Ectodermal cell (in vitro differentiated cells): Measurements from ENCODE around the gene ZFAND5. TPM values are rescaled to one million over a fixed set of nuclear protein-coding genes. Genes with fewer than 3 reads are reported as not detected.
A peak's percentile ranks its signal among the peaks of the same experiment; 100 is the strongest.

Source experiments
- H3K27ac ChIP-seq: 2 replicates; pipeline ENCODE4 v1.7.0; 2013; ENCODE audit warnings: mild to moderate bottlenecking, low read depth, low read length; ENCODE audit not compliant: insufficient read depth, poor library complexity, severe bottlenecking
- H3K27me3 ChIP-seq: 2 replicates; pipeline ENCODE4 v1.7.0; 2013; ENCODE audit warnings: mild to moderate bottlenecking, low read length; ENCODE audit not compliant: insufficient read depth, control insufficient read depth, poor library complexity, severe bottlenecking
- H3K36me3 ChIP-seq: one replicate; pipeline ENCODE4 v1.7.0; 2013; ENCODE audit warnings: low read length; ENCODE audit not compliant: control insufficient read depth, insufficient read depth
- H3K4me1 ChIP-seq: one replicate; pipeline ENCODE4 v1.7.0; 2013; ENCODE audit warnings: low read length; ENCODE audit not compliant: control insufficient read depth, insufficient read depth
- H3K4me3 ChIP-seq: 2 replicates; pipeline ENCODE4 v1.7.0; 2013; ENCODE audit warnings: low read depth, low read length, control low read depth; ENCODE audit not compliant: insufficient read depth
- H3K9me3 ChIP-seq: 2 replicates; pipeline ENCODE4 v1.7.0; 2013; ENCODE audit warnings: mild to moderate bottlenecking, low read length, moderate library complexity; ENCODE audit not compliant: control insufficient read depth
- WGBS, 2 experiments: methylation state at CpG; one replicate each; pipeline ENCODE4 v1.1.7; 2013; ENCODE audit warnings: missing lambda C conversion rate in 2 of 2; 5-methylcytosine and 5-hydroxymethylcytosine counted together
- polyA plus RNA-seq, 4 experiments: library from polyadenylated mRNA; stranded (reverse); fragments of 50-300 nt; gene quantifications; one replicate each; pipeline ENCODE4 v1.2.3, GENCODE V29; 2013

The ZFAND5 gene, protein sequence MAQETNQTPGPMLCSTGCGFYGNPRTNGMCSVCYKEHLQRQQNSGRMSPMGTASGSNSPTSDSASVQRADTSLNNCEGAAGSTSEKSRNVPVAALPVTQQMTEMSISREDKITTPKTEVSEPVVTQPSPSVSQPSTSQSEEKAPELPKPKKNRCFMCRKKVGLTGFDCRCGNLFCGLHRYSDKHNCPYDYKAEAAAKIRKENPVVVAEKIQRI
- 169 TPM for polyA plus RNA-seq (2013, experiment 1 of 4)
- polyA plus RNA-seq (2013, experiment 2 of 4), result 184 TPM
- polyA plus RNA-seq (2013, experiment 3 of 4), result 166 TPM
- 181 TPM for polyA plus RNA-seq (2013, experiment 4 of 4)

DNA sequence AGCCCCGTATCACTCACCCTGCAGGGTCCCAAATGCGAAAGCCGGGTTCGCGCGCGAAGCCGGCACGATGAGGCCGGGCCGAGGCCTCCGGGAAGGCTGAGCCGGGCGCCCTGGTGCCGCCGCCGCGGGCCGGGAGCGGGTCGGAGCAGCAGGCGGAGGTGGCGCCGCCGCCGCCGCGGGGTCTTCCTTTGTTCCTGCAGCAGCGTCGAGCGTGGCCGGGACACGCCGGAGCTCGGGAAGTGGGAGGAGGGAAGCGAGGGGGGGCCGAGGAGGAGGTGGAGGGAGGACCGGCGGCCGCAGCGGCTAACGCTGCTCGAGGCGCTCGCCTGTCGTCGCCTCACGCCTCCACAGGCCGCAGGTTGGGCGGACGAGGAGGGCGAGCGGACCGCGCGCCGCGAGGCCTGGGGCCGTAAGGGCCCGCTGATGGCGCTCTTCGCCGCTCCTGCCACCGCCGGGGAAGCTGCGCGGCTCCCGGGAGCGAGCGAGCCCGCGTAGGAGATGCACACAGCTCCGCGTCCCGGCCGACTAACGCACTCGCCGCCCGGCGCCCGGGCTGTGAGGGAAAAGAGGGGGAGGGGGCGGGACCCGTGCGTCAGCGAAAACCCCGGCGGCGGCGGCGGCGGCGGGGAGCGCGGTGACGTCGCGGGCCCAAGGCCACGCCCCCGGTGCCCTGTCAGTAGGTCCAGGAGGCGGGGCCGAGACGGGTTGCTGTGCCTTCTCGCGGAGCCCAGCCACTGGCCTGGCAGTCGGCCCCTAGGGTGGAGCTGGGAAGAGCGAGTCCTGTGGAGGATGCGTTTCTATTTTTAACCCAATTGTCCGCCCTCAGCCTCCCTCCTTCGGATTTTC, at the start of gene ZFAND5:
ZFAND5 (minus strand) TSS at position 530 of the 846 bp plus-strand sequence. CDS start 4,430 bp downstream, outside the sequence.
- H3K4me3 ChIP-seq, result peak within 1 kb of the TSS; percentile 77
- peaks cover 9% of the 10 kb centered on the region for H3K36me3 ChIP-seq
- H3K27me3 ChIP-seq, result no peaks in the 10 kb centered on the region
- peaks cover 6% of the 10 kb centered on the region for H3K4me1 ChIP-seq
- H3K9me3 ChIP-seq, result no peaks in the 10 kb centered on the region
- 0% methylated on average over 110 of the region's 110 CpGs for WGBS, 2 experiments
- H3K27ac ChIP-seq, result peak within 1 kb of the TSS; percentile 97

GRCh38 chr9:72412483-72413040, 47.6 kb upstream of the ZFAND5 start:
- 96 to 98% methylated on average over 2 of the region's 2 CpGs for WGBS, 2 experiments
- Histone ChIP-seq H3K27me3 (no peaks in the 10 kb centered on the region), H3K9me3 (no peaks in the 10 kb centered on the region), H3K4me1 (no peaks in the 10 kb centered on the region), H3K27ac (no peak overlapping the region), H3K36me3 (no peaks in the 10 kb centered on the region), H3K4me3 (no peak overlapping the region)

GRCh38 chr9:72410214-72410613, 45.2 kb upstream of the ZFAND5 start:
- H3K36me3 ChIP-seq, result no peaks in the 10 kb centered on the region
- no peak overlapping the region for H3K4me3 ChIP-seq
- H3K9me3 ChIP-seq, result no peaks in the 10 kb centered on the region
- H3K27me3 ChIP-seq, result no peaks in the 10 kb centered on the region
- no CpG with 5 or more reads among the region's 1 CpG for WGBS, 2 experiments
- H3K4me1 ChIP-seq, result no peaks in the 10 kb centered on the region
- H3K27ac ChIP-seq, result no peak overlapping the region

GRCh38 chr9:72407114-72407513, 42.1 kb upstream of the ZFAND5 start:
- Histone ChIP-seq H3K36me3 (no peaks in the 10 kb centered on the region), H3K9me3 (no peaks in the 10 kb centered on the region), H3K4me1 (no peaks in the 10 kb centered on the region), H3K27me3 (no peaks in the 10 kb centered on the region), H3K4me3 (no peak overlapping the region), H3K27ac (no peak overlapping the region)
- WGBS, 2 experiments, result 86 to 90% methylated on average over 2 of the region's 2 CpGs

- H3K27me3 ChIP-seq, result no peaks in the 10 kb centered on the region
- 83 to 96% methylated on average over 1 to 2 of the region's 2 CpGs for WGBS, 2 experiments
- H3K27ac ChIP-seq, result no peak overlapping the region
- no peaks in the 10 kb centered on the region for H3K4me1 ChIP-seq
- no peaks in the 10 kb centered on the region for H3K9me3 ChIP-seq
- H3K36me3 ChIP-seq, result no peaks in the 10 kb centered on the region
- no peak overlapping the region for H3K4me3 ChIP-seq
Measured at GRCh38 chr9:72402744-72403143, 37.7 kb upstream of the ZFAND5 start.

- Histone ChIP-seq H3K27ac (no peak overlapping the region), H3K4me1 (no peaks in the 10 kb centered on the region), H3K27me3 (no peaks in the 10 kb centered on the region), H3K36me3 (no peaks in the 10 kb centered on the region), H3K4me3 (no peak overlapping the region), H3K9me3 (no peaks in the 10 kb centered on the region)
- WGBS, 2 experiments, result 41 to 44% methylated on average over 1 of the region's 1 CpG
Measured at GRCh38 chr9:72401396-72401795, 36.4 kb upstream of the ZFAND5 start.

- 94 to 98% methylated on average over 1 to 2 of the region's 2 CpGs for WGBS, 2 experiments
- no peaks in the 10 kb centered on the region for H3K27me3 ChIP-seq
- H3K9me3 ChIP-seq, result no peaks in the 10 kb centered on the region
- no peaks in the 10 kb centered on the region for H3K4me1 ChIP-seq
- H3K27ac ChIP-seq, result no peak overlapping the region
- no peak overlapping the region for H3K4me3 ChIP-seq
- H3K36me3 ChIP-seq, result no peaks in the 10 kb centered on the region
Measured at GRCh38 chr9:72400866-72401265, 35.9 kb upstream of the ZFAND5 start.

DNA sequence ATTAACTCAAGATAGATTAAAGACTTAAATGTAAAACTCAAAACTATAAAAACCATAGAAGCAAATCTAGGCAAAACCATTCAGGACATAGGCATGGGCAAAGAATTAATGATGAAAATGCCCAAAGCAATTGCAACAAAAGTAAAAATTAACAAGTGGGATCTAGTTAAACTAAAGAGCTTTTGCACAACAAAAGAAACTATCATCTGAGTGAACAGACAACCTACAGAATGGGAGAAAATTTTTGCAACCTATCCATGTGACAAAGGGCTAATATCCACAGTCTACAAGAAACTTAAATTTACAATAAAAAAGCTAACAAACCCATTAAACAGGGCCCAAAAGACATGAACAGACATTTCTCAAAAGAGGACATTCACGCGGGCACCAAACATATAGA, 34.4 kb upstream of the ZFAND5 start:
- no peaks in the 10 kb centered on the region for H3K9me3 ChIP-seq
- no peak overlapping the region for H3K4me3 ChIP-seq
- H3K27me3 ChIP-seq, result no peaks in the 10 kb centered on the region
- no peaks in the 10 kb centered on the region for H3K36me3 ChIP-seq
- WGBS, 2 experiments, result 85 to 86% methylated on average over 2 of the region's 2 CpGs
- H3K4me1 ChIP-seq, result no peaks in the 10 kb centered on the region
- no peak overlapping the region for H3K27ac ChIP-seq

DNA sequence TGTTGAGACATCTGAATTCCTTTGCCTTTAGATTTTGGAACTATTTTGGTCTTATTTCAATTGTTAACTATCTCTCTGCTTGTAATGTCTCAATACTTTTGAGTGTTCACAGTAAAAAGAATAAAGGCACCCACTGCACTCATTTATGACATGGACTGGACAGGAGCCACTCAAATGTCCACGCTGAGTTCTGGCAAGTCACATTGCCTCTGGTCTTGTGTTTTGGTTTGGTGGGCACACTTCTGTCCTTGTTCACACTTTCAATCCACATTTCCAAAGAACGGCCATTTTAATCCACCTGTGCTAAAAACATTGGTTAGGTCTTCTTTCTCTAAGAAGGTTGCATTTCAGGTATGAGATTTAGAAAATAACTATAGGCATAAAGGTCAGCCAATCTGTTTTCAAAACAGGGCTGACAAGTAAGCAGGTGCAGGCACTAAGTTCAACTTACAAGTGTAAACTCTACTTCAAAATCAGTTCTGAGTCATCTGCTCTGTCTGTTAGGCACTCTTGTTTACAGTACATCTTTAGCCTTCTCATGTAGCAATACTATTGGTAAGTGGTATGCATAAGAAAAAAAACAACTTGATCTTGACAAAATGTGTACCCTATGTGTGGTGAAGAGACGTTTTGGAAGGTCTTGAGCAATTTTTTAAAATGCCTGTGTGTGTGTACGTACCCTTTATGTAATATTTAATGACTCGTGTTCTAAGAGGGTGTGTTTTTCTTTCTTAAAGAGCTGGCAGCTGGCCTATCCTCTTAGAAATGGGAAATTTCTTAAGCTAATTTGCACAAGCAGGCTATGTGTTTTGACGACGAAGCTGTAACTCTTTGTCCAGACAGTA, 31.5 kb upstream of the ZFAND5 start:
- WGBS, 2 experiments, result 81% methylated on average over 6 to 7 of the region's 7 CpGs
- no peaks in the 10 kb centered on the region for H3K27me3 ChIP-seq
- H3K27ac ChIP-seq, result no peak overlapping the region

More for the DNA sequence above, 31.5 kb upstream of the ZFAND5 start:
- no peaks in the 10 kb centered on the region for H3K4me1 ChIP-seq
- no peaks in the 10 kb centered on the region for H3K36me3 ChIP-seq
- H3K4me3 ChIP-seq, result no peak overlapping the region
- H3K9me3 ChIP-seq, result no peaks in the 10 kb centered on the region
